GM23338 (cell line): ENCODE results near the gene GABBR1.

Source experiments
- CREB1 ChIP-seq: fragments of 250-450 bp; sonication (Bioruptor Pico); IDR thresholded peaks from 2 replicates; pipeline ENCODE4 v1.5.0; 2020; ENCODE audit warnings: low read depth, mild to moderate bottlenecking, moderate library complexity
- CTCF ChIP-seq, 2 experiments: fragments of 200-600 bp in 1 of 2; sonication (generic) in 1 of 2; conservative IDR thresholded peaks; 2 replicates each; pipeline versions ENCODE4 v1.5.1 to v1.6.1; 2016 to 2017; ENCODE audit warnings: antibody characterized with exemption in 2 of 2, low read depth in 2 of 2, mild to moderate bottlenecking in 2 of 2, moderate library complexity in 1 of 2
- EZH2 ChIP-seq: fragments of 200-600 bp; sonication (generic); IDR thresholded peaks from one replicate; pipeline ENCODE4 v1.8.0; 2017; ENCODE audit warnings: antibody characterized with exemption, mild to moderate bottlenecking, low read depth; ENCODE audit not compliant: unreplicated experiment
- EZH2phosphoT487 ChIP-seq: fragments of 200-600 bp; sonication (generic); IDR thresholded peaks from one replicate; pipeline ENCODE4 v1.8.1; 2018; ENCODE audit warnings: antibody characterized with exemption; ENCODE audit not compliant: unreplicated experiment
- JUNB ChIP-seq: IDR thresholded peaks from one replicate; pipeline ENCODE4 v1.6.1; 2016; ENCODE audit warnings: antibody characterized with exemption; ENCODE audit not compliant: unreplicated experiment
- POLR2AphosphoS5 ChIP-seq: IDR thresholded peaks from 2 replicates; pipeline ENCODE4 v1.6.1; 2016; ENCODE audit warnings: antibody characterized with exemption, low read depth
- STAT1 ChIP-seq: IDR thresholded peaks from one replicate; pipeline ENCODE4 v1.6.1; 2016; ENCODE audit warnings: antibody characterized with exemption; ENCODE audit not compliant: unreplicated experiment
- ZNF114 ChIP-seq: fragments of 250-450 bp; sonication (Bioruptor Pico); IDR thresholded peaks from 2 replicates; pipeline ENCODE4 v1.5.0; 2020; ENCODE audit warnings: mild to moderate bottlenecking, moderate library complexity

GRCh38 chr6:29611426-29611825, 21.6 kb downstream of the GABBR1 start:
- TF ChIP-seq JUNB (no peak), CTCF (conservative IDR thresholded peaks at IDR 0.05; ENCODE audit: low read depth in 2 of 2) (no peak), ZNF114 (CRISPR knock-in tag) (no peak), EZH2phosphoT487 (no peak), EZH2 (no peak), CREB1 (CRISPR knock-in tag) (no peak), POLR2AphosphoS5 (no peak), STAT1 (no peak)
